GM12874 (cell line): ENCODE results near the gene KRTAP4-3.
"Not testable (repeated sequence)": the region's sequence is repeated elsewhere in the genome, so short reads cannot be mapped to it uniquely, and the experiment has no call there.

Source experiments
- CTCF ChIP-seq: IDR thresholded peaks from 2 replicates; pipeline ENCODE4 v1.5.1; 2011; ENCODE audit warnings: low read depth, mild to moderate bottlenecking, control low read depth, low read length, moderate library complexity; ENCODE audit not compliant: insufficient read depth

Gene KRTAP4-3

GRCh38 chr17:41189837-41190318 is 21.9 kb upstream of the KRTAP4-3 start, which contains the start of gene KRTAP9-1:
KRTAP9-1 (plus strand) TSS chr17:41189887; CDS start chr17:41189887, 0 bp downstream.
- TF ChIP-seq CTCF = not testable (repeated sequence)

DNA sequence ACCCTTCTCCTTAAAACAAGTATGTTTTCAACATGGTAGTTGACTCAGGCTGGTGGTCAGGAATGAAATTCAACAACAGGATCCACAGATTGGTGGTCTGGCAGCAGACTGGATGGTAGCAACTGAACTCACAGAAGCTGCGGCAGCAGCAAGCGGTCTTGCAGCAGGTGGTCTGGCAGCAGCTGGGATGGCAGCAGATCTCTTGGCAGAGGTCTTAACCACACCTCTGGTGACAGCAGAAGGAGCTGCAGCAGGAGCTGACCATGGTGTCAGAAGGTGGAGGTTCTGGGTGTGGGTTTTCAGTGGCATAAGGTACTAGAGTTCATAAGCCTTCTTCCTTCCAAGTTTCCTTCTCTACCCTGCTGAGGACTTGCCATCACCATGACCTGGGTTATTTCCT is 18.9 kb upstream of the KRTAP4-3 start:
- TF ChIP-seq CTCF = no peak

GRCh38 chr17:41185001-41185400 is 17.0 kb upstream of the KRTAP4-3 start:
- no peak for TF ChIP-seq CTCF

GRCh38 chr17:41184480-41184961 is 16.5 kb upstream of the KRTAP4-3 start, which contains the start of gene KRTAP4-1:
KRTAP4-1 (minus strand) TSS chr17:41184911; CDS start chr17:41184854, 57 bp downstream.
- no peak for TF ChIP-seq CTCF

- TF ChIP-seq CTCF = no peak
Observed at GRCh38 chr17:41178843-41179616, 11.0 kb upstream of the KRTAP4-3 start.

GRCh38 chr17:41178341-41178740 is 10.3 kb upstream of the KRTAP4-3 start:
- TF ChIP-seq CTCF = no peak

- TF ChIP-seq CTCF = no peak
Observed at GRCh38 chr17:41177727-41178271, 9.8 kb upstream of the KRTAP4-3 start, which contains the start of gene KRTAP4-2. KRTAP4-2 (minus strand) TSS chr17:41178221; CDS start chr17:41178164, 57 bp downstream.
